NCI-H187 (cell line): ENCODE data around the gene SH3BGR.

ENCODE experiments used
- DNase-seq, 2 experiments: peaks; one replicate each; lab custom pipeline; 2025; lab: John Stamatoyannopoulos, UW

The SH3BGR gene

GRCh38 chr21:39456665-39457064, 4.9 kb downstream of the SH3BGR start:
- DNase-seq = no peak

- DNase-seq = no peak
Measured at GRCh38 chr21:39461419-39461818, 9.6 kb downstream of the SH3BGR start.

DNA sequence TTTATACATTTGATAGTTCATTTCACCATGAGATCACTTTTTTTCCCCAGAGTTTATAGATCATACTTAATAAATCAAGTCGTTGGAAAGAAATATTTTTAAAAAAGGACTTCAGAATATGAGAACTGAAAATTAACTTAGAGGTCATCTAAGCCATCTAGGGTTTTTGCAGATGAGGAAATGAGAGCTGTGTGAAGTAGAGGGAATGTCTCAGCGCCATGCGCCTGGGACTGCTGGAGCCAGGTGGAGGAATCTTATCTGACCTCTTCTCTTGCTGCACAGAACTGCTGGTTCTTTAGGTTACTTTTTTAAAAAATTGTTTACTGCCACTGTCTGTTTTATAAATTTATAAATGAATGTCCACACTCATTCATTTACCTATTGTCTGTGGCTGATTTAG, 11.5 kb downstream of the SH3BGR start:
- DNase-seq = no peak

GRCh38 chr21:39466584-39466983, 14.8 kb downstream of the SH3BGR start:
- DNase-seq = no peak

- no peak for DNase-seq
Measured at GRCh38 chr21:39467746-39468145, 16.0 kb downstream of the SH3BGR start.

GRCh38 chr21:39468559-39468958, 16.8 kb downstream of the SH3BGR start:
- no peak for DNase-seq

- no peak for DNase-seq
Measured at GRCh38 chr21:39471598-39471997, 19.8 kb downstream of the SH3BGR start.

GRCh38 chr21:39472786-39473185, 21.0 kb downstream of the SH3BGR start:
- DNase-seq = no peak

DNA sequence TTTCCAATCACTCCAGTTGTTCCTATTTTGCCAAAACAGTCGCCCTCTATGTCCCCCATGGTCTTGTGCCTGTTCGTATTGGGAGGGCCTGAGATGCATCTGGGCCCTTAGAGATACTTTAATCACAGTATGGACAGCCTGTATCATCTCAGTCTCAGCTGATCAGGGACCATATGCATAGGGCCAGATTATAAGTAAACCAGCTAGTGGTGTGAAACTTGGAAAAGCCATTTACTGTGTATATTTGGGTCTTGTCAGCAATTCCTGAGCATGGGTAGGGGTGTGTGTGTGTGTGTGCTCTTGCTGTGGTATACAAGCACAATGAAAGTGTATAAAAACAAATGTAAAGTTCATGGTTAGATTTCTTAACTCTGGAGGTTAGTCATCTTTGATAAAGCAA, 22.8 kb downstream of the SH3BGR start:
- DNase-seq = no peak

GRCh38 chr21:39479164-39479813, 27.5 kb downstream of the SH3BGR start:
- no peak for DNase-seq

DNA sequence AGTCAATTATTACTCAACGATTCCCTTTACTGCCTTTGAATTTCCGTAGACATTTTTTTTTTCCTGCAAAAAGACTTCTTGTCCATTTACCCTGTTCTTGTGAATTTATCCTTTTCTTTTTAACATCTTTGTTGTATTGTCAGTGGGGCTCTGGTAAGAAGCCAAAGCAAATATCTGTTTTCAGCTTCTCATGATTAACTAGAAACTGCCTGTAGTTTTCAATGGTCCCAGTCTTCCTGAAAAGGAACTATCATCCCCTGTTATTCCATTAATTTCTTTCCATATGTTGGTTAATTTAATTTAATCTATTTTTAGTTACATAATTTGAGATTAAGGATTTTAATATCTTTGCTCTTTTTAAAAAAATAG, 28.0 kb downstream of the SH3BGR start:
- no peak for DNase-seq

DNA sequence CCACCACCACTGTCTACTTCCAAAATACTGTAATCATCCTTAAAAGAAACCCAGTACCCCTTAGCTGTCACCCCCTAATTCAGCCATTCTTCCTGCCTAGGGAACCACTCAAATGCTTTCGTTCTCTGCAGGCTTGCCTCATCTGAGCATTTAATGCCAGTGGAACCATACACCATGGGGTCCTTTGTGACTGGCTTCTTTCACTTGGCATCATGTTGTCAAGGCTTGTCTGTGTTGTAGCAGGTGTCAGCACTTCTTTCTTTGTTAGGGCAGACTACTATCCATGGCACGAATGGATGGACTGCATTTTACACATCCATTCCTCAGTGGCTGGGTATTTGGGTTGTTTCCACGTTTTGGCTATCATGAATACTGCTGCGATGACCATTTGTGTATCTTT, 28.5 kb downstream of the SH3BGR start:
- DNase-seq = no peak

DNA sequence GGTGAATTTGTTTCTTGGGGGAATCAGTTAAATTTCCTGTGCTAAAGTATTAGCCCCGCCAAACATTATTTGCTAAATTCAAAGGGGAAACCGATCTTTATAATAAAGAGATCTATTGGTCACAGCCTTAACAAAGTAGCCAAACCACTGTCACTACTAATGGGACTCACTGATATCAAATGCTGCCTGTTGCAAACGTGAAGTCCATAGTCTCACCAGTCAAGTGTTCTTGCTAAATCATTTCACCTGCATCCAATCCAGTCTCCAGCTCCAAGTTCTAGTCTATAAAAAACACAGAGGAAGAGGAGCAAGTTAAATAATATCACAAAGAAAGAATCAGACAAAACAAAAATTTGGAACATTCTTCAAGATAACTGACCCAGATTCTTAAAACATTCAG, 30.1 kb downstream of the SH3BGR start:
- DNase-seq = no peak

- DNase-seq = no peak
Measured at GRCh38 chr21:39483917-39484316, 32.1 kb downstream of the SH3BGR start.

- DNase-seq = no peak
Measured at GRCh38 chr21:39484711-39485276, 33.0 kb downstream of the SH3BGR start.

DNA sequence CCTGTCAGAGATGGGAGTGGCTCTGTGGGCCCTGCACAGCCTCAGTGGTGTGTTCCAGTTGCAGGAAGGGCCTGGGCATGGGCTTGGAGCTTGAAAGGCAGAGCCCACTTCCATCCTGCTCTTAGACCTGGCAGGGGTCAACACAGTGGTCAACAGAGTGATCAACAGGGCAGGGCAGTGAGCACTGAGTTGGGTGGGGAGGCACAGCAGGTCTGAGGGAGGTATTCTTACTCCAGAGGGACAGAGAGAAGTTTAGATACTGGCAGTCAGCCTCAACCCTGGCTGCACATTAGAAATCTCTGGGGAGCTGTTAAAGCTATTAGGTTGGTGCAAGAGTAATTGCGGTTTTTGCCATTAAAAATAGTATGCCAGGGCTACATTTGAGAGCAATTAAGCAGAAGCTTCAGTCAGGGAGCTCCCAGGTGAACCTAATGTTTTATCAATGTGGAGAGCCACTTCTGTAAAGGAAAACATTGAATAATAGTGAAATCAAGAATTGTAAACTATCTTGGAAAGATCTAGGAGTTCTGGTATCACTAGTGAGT, 37.7 kb downstream of the SH3BGR start:
- DNase-seq = no peak

GRCh38 chr21:39499156-39499555, 47.4 kb downstream of the SH3BGR start:
- DNase-seq = no peak

DNA sequence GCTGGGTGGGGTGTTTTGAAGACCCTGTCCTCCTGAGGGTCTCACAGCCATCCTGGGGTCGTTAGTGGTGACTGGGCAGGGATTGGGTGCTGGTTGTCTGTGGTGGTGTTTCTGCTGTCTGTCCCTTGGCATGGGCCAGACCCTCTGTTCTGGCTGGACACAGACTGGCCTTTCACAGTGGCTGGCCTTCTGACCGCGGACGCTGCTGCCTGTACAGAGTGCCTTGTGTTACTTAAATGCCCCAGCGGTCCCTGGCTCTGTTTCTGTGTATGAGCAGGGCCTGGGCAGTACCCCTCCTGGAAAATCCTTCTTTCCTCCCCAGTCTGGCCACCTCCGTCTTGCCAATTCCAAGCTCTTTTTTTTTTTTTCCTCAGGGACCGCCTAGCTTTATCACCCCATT, 50.9 kb downstream of the SH3BGR start:
- no peak for DNase-seq

GRCh38 chr21:39503123-39503762, 51.5 kb downstream of the SH3BGR start:
- DNase-seq = no peak

- no peak for DNase-seq
Measured at GRCh38 chr21:39504230-39504629, 52.5 kb downstream of the SH3BGR start.

- DNase-seq = no peak
Measured at GRCh38 chr21:39510240-39510639, 58.5 kb downstream of the SH3BGR start.

- no peak for DNase-seq
Measured at GRCh38 chr21:39511102-39511501, 59.3 kb downstream of the SH3BGR start.

DNA sequence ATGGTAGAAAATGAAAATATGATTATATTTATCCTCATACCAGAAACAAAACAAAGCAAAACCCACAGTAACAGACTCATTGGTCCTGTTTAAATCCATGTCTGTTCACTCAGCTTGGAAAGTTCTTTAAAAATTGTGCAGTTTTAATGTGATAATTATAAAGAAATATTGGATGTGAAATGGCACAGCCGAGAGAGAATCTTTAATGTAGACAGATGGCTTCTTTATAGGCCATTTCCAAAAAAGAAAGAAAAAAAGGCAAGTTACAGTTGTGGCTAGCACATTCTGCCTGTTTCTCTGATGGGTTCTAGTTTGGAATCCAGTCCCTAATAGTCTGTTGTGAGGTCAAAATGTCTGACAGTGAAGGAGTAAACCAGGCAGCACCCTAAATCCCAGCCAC, 62.0 kb downstream of the SH3BGR start:
- DNase-seq = no peak
